ENCODE results near the gene APOL2.
"Not testable (repeated sequence)": the region's sequence is repeated elsewhere in the genome, so short reads cannot be mapped to it uniquely, and the experiment has no call there.

Gene APOL2

GRCh38 chr22:36263216-36263673 is 23.9 kb upstream of the APOL2 start:
- not testable (repeated sequence) for DNase-seq (ENCODE audit: low spot score)

- DNase-seq (ENCODE audit: low spot score), result not testable (repeated sequence)
These were observed 23.0 kb upstream of the APOL2 start for GRCh38 chr22:36262307-36262706.

GRCh38 chr22:36261675-36262074 is 22.3 kb upstream of the APOL2 start:
- not testable (repeated sequence) for DNase-seq (ENCODE audit: low spot score)

- DNase-seq (ENCODE audit: low spot score), result no peak
These were observed 20.4 kb upstream of the APOL2 start for GRCh38 chr22:36259615-36260300.

GRCh38 chr22:36258701-36259614 is 19.6 kb upstream of the APOL2 start:
- peak; percentile 53 for DNase-seq (ENCODE audit: low spot score)

- no peak for DNase-seq (ENCODE audit: low spot score)
These were observed 18.8 kb upstream of the APOL2 start for GRCh38 chr22:36257948-36258670.

- DNase-seq (ENCODE audit: low spot score), result no peak
These were observed 18.0 kb upstream of the APOL2 start for GRCh38 chr22:36257308-36257707.

- DNase-seq (ENCODE audit: low spot score), result no peak
These were observed 17.2 kb upstream of the APOL2 start for GRCh38 chr22:36256478-36256877.

GRCh38 chr22:36255572-36255971 is 16.2 kb upstream of the APOL2 start:
- not testable (repeated sequence) for DNase-seq (ENCODE audit: low spot score)

GRCh38 chr22:36253523-36254490 is 14.5 kb upstream of the APOL2 start:
- DNase-seq (ENCODE audit: low spot score), result no peak

GRCh38 chr22:36252754-36253522 is 13.6 kb upstream of the APOL2 start, which contains the start of gene APOL1:
Gene APOL1 (plus strand): TSS chr22:36253133. CDS start chr22:36254956, 1,823 bp downstream.
- no peak for DNase-seq (ENCODE audit: low spot score)

- not testable (repeated sequence) for DNase-seq (ENCODE audit: low spot score)
These were observed 12.8 kb upstream of the APOL2 start for GRCh38 chr22:36251979-36252608.

GRCh38 chr22:36250292-36250960 is 11.1 kb upstream of the APOL2 start:
- DNase-seq (ENCODE audit: low spot score), result not testable (repeated sequence)

GRCh38 chr22:36249160-36249559 is 9.8 kb upstream of the APOL2 start:
- DNase-seq (ENCODE audit: low spot score), result no peak

GRCh38 chr22:36247955-36248354 is 8.6 kb upstream of the APOL2 start:
- DNase-seq (ENCODE audit: low spot score), result no peak

GRCh38 chr22:36246718-36247117 is 7.4 kb upstream of the APOL2 start:
- DNase-seq (ENCODE audit: low spot score), result no peak

- DNase-seq (ENCODE audit: low spot score), result no peak
These were observed 6.6 kb upstream of the APOL2 start for GRCh38 chr22:36245805-36246356.
